GM18909 (cell line): Measurements from ENCODE around the gene TMEM214.

Source experiments
- ATAC-seq: cut with Tn5 transposase; IDR thresholded peaks from one replicate; pipeline ENCODE4 v1.9.1; 2021; ENCODE audit warnings: mild to moderate bottlenecking; ENCODE audit not compliant: unreplicated experiment, poor library complexity

The TMEM214 gene

DNA sequence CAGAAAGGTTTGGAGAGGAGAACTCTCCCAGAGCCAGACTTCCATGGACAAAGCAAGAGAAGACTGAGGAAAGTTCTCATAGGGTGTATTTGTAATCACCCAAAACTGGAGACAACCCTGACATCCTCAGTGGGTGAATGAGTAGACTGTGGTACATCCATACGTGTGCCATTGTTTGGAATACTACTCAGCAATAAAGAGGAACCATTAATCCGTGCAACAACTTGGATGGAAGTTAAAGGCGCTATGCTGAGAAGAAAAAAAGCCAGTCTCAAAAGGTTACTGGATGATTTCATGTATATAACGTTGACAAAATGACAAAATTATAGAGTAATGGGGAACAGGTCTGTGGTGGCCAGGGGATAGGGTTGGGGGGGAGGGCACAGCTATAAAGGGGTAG, 24.1 kb upstream of the TMEM214 start:
- ATAC-seq = no peak

DNA sequence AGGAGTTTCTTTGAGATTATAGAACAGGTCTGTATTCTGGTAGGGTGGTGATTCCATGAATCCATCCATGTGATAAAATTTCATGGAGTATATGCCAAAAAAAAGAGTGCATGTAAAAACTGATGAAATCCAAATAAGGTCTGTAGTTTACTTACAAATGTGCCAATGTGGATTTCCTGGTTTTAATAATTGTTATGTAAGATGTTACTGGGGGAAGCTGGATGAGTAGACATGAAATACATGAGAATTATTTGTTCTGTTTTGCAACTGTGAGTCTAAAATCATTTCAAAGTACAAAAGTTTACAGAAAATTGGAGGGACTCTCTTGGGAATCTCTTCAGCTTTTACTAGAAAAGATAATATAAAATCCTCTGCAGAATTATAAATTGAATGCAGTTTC, 23.7 kb upstream of the TMEM214 start:
- no peak for ATAC-seq

DNA sequence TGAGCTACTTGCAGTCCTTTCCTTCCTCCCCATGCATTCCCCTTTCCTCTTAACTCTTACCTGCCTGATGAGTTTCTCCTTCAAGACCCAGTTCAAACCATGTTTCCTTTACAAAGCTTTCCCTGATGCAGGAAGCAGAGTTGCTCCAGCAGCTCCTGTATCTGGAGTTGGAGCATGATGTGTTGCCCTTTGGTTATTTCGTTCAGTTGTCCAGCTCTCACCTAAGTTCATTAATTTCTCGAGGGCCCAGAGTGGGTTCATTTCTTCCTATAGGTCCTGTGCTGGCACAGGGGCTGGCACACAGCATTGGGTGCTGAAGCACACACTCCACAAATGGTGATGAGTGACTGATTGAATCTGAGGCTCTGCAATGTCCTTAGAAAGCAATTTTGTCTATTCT, 23.0 kb upstream of the TMEM214 start:
- no peak for ATAC-seq

DNA sequence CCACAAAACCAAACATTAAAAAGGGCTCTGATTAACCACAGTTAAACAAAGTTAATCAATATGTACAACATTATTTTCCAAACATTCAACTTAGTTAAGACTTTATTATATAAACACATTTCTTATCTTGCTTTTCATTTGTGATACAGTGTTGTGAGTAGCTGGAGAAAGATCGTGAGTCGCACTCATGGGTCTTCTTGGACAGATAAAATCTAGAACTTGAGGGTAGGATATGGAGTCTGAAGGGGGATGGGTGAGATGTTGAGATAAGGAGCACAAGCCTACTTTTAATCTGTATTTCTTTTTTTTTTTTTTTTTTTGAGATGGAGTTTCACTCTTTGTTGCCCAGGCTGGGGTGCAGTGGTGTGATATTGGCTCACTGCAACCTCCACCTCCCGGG, 22.6 kb upstream of the TMEM214 start:
- no peak for ATAC-seq

DNA sequence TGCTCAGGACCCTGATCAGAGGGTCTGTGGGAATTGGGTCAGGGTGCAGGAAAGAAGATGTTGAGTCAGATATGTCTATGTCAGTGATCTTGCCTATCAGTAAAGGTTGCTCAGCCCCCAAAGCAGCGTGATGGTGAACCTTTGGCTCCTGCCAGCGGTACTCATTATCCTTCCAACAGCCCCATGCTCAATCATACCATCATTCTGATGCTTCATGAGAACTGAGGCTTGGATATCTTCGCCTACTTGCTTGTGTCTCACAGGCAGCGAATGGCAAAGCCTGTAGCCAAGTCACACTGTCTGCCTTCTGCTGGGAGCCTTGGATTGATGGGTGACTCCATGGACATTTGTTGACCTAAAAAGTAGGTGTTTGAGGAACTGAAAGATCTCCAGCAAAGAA, 19.0 kb upstream of the TMEM214 start:
- no peak for ATAC-seq

DNA sequence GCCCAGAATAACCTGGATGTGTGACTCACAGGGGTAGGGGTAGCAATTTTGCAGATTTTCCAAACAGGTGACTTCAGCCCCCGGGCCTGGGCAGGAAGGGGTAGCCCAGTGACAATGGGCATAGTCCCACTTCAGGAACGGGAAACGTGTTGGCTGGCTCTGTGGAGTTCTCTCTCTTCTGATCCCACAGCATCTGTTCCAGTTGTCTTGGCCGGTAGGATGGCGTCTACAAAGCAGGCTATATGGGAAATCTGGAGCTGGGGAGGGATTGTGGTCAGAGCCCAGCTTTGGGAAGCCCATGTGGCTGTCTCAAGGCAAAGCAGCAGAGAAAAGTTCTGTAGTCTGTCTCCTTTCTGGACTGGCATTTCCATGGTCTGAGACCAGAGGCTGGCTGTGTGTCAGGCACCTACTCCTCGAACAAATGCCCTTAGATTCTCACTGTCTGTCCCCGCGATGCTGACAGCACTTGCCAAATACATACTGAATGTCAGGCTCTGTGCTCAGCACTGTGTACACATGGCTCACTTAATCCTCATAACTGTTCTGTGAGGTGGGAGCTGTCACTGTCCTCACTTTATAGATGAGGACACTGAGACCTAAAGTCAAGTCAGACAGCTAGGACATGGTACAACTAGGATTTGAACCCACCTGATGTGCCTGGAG, 17.9 kb upstream of the TMEM214 start:
- ATAC-seq = no peak

DNA sequence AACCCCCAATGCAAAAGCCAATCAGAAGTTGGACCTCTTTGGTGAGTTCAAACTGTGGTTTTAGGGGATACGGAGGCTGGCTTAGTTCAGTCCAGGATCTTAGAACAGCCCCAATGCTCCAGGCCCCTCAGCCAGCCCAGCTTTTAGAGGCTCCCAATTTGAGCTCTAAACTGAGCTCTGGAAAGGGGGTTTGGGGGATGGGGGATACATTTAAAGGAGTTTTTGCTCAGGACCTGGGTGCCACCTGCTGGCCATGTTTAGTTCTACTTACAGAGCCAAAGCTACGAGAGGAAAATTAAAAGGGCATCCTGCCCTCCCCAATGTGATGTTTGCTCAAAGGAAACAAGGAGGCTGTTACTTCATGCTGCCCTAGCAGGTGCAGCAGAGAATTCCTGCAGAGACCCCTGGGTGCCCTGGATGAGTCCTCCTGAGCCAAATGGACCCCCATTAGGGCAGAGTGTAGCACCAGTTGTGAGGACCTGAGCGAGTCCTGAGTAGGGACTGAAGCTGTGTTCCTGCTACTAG, 15.9 kb upstream of the TMEM214 start:
- no peak for ATAC-seq

DNA sequence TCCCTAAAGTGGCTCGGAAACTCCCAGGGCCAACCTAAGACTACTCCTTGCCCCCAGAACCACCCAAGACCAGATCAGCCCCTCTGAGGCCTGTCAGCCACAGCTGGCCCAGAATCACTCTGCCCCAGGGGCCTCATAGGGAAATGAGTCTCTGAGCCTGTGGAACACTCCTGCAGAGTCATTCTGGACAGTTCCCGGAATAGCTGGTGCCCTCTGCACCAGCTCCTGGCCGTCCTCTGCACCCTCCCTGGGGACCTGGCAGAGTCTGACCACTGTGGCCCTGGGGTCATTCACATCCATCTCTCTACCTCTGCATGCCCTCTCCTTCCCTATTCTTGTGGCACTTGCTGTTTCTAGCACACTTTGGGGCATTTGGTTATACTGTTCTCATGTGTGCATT, 14.6 kb upstream of the TMEM214 start:
- ATAC-seq = no peak

DNA sequence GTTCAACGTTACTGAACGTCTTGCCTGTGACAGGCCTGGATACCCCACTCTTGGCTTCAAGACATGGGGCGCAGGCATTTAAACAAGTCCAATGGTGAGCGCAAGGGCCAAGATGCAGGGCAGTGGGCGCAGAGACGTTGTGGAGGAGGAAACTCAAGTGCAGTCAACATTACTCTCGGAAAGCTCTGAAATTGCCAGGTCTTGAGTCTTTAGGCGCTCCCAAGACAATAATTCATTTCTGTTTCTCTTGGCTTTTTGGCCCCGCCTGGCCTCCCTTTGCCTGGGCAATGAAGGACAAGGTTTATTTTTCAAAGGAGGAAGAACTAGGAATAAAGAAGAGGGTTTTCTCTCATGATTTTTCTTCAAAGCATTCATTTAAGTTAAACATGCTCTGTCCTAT, 13.3 kb upstream of the TMEM214 start:
- no peak for ATAC-seq

DNA sequence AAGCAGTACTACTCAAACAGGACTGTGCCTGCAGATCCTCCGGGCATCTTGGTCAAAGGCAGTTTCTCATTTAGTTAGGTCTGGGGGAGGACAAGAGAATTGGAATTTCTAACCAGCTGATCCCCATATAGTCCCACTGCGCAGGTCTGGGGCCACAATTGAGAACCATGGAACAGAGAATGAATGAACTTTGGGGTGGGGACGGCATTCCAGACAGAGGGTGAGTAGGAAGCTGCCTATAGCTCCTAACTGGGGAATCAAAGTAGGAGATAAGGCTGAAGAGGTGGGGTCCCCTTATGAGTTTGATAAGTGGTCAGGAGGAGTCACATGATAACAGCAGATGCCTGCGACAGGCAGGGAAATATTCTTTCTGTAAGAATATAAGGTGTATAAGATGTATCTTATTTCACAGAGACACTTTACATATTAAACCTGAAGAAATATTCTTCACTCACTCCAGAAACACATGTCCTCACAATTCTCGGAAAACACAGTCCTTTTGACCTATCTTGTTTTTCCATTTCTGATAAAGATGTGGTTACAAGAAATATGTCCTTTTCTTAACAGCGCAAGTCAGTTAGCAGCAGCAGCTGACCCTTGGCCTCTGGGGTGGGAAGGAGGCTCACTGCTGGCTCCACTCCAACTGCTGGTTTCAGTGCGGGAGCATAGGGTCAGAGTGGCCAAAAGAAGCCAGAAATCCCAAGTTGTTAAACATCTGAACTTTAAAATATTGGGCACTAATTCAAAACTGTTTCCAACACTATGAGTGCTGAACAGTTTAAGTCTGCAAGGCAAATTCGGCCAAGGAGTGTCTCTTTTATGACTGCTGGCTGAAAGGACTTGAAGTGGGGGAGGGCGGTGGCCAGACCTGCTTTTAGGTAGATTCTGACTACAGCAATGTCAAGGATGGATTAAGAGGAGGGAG, 12.6 kb upstream of the TMEM214 start:
- ATAC-seq = no peak

DNA sequence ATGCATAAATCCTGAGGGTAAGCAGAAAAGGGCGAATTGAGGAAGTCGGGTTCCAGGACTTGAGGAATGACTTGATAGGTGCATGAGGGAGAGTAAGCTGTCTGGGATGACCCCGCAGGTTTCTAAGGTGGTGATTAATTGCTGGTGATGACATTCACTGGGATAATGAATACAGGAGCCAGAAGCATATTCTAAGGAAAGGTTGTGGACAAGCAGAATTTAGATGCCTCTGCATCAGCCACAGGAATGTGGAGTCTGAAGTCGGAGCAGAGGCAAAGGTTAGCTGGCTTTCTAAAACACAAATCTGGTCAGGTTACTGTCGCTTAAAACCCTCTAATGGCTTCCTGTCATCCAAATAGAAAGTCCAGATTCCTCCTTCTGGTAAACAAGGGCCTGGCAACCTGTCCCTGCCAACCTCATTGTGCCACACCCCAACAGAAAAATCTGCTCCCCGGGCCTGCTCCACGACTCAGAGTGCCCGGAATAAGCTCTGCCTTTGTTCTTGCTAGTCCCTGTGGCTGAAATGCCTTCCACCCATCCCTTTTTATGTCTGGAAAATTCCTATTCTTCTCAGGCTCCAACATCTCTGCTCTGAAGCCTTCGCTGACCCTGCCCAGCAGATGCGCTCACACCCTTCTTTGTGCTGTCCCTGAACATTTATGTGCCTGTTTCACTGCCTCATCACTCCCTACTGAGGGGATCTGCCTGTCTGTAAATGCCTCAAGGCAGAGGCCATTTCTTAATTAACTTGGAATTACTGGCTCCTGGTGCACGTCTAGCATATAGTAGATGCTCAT, 11.3 kb upstream of the TMEM214 start:
- ATAC-seq = no peak

DNA sequence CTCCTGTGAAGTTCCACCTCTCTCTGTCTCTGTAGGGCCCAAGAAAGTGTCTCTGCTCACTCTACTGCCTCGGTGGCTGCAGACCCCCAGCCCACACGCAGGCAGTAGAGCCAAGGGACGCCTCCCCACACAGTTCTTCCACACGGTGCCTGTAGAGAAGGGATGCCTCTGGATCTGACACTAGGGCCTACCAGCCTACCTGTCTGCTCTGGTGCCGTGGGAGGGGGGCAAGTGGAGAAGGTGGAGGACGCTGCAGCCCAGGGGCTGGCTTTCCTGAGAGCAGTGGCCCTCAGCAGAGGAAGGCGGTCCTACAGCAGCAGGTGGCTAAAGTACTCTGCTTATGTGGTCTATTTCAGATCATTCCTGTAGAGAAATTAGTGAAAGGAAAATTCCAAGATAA, 9.0 kb upstream of the TMEM214 start:
- no peak for ATAC-seq

DNA sequence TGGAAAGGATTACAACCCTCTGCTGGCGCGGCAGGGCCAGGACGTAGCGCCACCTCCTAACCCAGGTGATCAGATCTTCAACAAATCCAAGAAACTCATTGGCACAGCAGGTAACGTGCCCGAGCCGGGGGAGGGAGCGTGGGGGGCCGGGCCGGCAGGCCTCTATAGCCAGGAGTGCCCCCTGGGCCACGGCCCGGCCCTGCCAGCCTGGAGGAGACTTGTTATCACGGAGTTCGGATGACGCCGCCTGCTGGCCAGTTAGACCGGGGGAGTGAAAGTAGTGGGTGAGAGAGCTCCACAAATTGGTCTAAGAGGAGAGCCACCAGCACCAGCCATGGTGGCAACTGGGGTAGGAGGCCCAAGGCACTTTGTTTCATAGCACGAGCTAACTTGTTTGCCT, 8.6 kb upstream of the TMEM214 start:
- ATAC-seq = no peak

DNA sequence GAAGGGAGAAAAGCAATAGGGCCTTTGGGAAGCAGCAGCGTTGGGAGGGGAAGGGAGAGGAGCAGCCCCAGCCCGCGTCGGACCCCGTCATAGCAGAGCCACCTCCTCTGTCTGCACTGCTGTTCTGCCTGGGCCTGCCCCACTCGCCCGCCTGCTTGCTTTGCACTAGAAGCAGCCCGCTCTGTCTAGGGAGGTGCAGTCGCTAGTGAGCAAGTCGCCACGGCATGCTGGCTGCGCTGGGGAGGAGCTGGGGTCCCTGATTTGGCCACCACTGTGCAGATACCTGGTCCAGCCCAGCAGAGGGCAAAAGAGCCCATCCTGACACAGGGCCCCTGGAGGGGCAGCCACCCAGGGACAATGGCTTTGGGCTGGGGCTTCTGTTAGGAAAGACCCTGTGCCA, 8.0 kb upstream of the TMEM214 start:
- ATAC-seq = no peak

DNA sequence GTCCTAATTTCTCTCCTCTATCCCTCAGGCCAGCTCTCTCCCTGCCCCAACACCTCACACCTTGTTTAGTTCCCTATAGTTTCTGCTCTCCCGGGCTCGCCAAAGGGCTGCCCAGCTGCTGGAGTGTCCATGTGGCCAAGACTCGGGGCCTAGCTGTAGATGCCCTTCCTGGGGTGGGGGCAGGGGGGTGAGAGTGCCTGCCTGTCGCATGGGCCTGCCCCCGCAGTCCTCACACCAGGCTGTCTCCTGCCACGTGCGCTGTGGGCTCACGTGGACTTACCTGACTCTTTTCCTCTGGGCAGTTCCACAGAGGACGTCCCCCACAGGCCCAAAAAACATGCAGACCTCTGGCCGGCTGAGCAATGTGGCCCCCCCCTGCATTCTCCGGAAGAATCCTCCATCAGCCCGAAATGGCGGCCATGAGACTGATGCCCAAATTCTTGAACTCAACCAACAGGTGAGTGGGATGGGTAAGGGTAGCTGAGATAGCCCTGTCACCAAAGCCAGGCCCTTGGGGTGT, 7.4 kb upstream of the TMEM214 start:
- no peak for ATAC-seq

DNA sequence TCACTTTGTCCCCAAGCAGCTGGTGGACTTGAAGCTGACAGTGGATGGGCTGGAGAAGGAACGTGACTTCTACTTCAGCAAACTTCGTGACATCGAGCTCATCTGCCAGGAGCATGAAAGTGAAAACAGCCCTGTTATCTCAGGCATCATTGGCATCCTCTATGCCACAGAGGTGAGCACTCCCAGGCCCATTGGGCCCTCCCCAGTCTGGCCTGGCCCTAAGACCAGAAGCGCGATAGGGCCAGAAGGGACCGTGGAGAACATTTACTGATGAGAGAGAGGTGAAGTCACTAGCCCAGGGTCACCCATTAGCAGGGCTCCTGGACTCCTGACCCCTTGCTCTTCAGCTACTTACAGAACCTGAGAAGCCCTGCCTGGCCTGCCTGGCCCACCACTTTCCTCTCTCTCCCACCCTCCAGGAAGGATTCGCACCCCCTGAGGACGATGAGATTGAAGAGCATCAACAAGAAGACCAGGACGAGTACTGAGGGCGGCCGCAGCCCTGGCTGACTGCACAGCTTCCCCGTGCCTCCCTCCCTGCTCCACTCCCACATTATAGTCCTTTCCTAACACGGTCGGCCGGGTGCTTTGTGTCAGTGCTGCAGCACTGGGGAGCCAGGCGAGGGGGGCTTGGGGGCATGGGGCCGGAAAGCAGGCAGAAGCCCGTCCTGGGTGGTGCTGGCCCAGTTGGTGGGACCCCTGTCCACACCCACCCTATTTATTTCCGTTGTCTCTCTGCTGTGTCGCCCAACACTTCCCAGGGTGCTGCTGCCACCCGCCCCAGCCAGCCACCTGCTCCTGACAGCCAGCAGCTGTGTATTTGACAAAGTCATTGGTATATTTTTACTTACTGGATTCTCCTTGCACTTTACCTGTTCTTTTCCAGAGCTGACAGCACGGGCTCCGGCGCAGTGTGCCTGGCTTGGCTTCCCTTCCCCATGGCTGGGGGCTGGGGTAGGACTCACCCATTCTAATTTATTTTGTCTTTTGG, 6.6 kb upstream of the TMEM214 start:
- no peak for ATAC-seq

DNA sequence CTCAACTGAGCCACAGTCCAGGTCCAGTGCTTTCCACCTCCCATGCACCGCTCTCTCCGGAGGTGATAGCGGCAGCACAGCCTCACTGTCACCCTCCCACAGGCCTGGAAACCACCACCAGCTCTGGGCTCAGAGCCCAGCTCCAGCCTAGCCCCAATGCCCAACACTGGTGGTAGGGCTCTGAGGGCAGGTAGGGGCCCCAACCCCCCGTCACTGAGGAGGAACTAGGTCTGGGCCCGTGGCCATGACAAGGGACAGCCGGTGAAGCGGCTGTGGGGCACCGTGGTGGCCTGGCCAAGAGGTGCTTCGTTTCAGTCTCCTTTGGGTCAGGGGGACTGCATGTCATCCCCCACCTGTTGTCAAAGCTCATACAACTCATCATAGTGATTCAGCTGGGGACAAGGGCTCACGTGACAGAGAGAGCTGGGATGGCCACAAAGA, 5.5 kb upstream of the TMEM214 start:
- ATAC-seq = no peak

DNA sequence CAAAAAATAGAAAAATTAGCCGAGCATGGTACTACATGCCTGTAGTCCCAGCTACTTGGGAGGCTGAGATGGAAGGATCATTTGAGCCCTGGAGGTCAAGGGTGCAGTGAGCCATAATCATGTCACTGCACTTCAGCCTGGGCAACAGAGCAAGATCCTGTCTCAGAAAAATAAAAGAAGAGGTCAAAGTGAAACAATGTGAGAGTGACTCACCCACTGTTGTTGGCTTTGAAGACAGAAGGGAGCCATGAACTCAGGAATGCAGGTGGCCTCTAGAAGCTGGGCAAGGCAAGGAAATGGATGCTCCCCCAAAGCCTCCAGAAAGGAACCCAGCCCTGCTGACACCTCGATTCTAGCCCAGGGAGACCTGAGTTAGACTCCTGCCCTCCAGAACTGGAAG, 3.7 kb upstream of the TMEM214 start:
- ATAC-seq = no peak

DNA sequence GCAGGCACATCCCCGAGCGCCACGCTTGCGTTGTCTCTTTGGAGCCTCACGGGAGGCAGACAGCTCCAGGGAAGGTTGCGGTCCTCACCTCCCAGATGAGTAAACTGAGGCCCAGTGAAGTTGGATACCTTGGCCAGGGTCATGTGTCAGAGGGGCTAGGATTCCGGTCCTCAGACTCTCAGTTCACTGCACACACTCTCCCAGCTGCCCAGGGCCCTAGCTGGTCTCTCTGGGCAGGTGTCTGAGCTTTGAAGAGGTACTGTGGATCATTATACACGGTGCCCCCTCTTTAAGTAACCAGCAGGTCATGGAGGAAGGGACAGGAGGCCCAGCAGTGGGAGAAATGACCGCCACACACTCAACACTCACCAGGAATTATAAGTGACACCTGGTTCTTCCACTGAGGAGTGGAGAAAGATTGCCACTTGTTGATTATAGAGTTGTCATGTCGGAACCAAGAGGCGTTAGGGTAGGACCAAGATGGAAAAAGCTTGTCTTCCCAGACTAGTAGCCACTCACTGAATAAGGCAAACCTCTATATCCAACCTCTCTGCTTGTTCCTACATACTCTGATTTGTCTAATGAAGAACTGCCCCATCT, 588 bp downstream of the TMEM214 start:
- ATAC-seq = peak; percentile 1
